HG03097 (cell line): ENCODE measurements around the gene NANOS3.
A peak's percentile ranks its signal among the peaks of the same experiment; 100 is the strongest.

Source experiments
- ATAC-seq: cut with Tn5 transposase; IDR thresholded peaks from one replicate; pipeline ENCODE4 v1.9.1; 2021; ENCODE audit not compliant: unreplicated experiment, low FRiP score

NANOS3 gene

DNA sequence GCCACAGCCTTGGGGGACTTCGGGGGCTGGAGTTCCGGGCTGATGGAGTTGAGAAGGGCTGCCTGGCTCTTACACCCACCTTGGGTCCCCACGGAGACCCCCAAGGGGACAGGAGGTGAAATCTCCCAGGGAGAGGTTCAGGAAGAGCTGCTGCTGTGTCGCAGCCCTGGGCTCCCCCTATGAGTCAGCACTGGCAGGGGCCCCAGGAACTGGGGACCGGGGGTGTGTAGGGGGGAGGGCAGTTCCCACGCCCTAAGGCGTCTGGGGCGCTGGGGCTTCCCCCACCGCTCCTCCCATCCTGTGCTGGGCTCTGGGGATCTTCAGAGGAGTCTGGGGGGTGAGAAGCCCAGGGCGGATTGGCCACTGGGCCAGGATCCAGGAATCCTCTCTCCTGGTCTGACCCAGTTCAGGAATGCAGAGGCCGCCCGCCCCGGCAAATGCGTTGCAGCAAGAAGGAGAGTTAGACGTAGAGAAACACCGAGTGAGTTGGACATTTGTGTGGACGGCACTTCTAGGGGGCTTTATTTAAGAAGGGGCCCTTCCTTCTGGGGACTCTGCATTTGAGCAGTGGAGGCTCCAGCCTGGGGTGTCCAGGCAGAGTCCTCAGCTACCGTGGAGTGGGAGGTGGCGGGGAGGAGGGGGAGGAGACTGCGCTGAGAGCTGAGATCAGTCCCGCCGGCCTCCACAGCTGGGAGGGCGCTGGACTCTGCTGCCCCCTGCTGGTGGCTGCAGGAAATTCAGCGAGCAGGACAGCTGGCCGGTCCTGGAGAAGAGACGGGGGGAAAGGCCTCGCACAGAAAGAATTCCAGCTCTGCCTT lies 15.0 kb upstream of the NANOS3 start:
- ATAC-seq = peak; percentile 63

DNA sequence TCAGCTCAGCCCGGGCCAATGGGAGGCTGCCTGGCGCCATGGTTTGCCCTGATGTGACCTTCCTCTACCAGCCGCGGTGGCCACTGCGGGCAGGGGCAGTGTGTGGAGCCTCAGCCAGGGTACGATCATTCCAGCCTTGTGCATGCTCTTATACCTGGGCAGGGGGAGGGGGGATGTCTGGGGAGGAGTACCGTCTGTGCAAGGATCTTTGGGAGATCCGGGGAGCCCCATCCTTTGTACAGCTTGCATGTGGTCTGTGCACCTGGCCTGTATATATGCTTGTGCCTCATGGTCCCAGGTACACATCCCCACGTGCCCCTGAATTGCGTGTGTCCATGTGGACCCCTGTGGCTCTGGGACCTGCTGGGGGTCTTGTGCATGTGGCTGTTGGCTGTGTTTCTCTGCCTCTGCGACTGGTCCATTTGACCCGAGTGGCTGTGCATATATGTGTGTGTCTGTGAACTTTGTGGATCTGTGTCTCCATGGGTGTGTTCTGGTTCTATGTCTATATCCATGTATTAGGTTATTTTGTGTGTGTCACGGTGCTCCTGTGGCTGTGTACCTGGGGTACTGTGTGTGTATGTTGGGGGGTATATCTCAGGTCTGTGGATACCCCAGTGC lies 12.8 kb upstream of the NANOS3 start:
- no peak for ATAC-seq

DNA sequence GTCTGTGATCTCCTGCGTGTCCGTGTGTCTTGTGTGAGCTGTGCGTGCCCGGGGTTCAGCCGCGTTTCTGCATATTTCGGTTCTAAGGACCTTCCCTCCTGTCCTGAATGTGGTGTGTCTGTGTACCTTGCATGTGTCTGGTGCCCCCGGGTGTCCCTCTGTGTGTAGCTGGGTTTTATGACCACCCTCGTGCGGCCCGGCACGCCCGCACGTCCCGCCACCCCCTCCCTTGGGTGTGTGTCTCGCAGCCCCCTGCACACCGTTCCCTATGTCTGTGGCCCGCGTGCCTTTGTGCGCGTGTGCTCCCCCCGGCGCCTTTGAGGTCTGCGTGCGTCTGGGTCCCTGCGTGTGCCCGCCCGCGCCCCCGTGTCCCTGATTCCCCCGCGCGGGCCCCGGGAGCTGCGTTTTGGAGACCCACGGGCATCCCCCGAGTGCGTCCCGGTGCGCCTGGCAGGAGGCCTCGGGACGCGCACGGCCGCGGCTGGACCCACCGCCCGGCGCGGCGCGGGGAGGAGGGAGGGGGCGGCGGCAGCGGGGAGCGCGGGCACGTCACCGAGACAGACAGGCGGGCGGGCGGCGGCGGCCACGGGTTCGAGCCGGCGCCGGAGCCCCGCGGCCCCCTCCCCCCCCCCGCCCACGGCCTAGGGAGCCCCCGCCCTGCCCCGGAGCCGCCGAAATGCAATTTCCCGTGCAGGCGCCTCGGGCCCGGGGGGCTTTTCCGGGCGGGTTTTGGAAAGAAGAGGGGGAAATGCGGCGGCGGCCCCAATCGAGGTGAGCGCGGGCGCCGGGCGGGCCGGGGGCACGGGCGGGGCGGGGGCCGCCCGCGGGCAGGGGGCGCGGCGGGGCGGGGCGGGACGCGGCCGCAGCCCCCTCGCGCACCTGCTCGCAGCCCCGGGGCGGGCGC lies 12.0 kb upstream of the NANOS3 start:
- ATAC-seq = no peak

DNA sequence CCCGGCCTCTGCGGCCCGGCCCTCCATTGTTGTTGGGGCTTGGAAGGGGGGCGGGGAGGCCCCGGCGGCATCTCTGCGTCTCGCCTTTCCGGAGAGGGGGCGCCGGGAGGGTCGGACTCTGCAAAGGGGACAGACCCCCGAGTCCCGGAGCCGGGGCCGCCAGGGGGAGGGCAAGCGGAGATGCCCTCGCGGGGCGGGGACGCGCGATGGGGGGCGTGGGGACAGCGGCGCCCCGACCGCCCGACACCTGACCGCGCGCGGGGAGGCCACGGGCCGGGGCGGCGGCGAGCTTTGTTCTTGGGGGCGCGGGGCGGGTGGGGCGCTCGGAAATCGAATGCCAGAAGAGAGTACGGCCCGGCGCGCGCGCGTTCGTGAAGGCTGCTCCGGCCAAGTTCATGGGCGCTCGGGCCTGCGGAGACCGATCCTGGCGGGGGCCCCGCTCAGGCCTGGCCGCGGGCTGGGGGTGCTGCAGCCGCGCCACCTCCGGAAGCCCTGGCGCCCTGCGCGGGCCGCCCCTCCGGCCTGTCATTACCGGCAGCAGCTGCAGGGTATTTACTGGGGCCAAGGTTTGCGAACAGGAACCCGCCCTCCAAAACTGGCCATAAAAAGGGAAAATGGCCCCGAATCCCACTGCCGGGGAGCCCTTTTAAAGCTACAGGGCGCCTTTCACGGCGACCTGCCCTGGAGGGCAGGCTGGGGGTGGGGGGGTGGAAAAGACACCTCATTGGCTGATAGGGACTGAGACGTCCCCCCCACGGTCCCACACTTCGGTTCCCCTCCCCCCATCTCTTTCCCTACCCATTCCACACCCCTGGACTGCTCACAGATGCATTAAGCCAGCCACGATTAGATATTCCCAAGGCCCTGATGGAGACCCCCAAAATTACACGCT lies 11.1 kb upstream of the NANOS3 start:
- no peak for ATAC-seq

DNA sequence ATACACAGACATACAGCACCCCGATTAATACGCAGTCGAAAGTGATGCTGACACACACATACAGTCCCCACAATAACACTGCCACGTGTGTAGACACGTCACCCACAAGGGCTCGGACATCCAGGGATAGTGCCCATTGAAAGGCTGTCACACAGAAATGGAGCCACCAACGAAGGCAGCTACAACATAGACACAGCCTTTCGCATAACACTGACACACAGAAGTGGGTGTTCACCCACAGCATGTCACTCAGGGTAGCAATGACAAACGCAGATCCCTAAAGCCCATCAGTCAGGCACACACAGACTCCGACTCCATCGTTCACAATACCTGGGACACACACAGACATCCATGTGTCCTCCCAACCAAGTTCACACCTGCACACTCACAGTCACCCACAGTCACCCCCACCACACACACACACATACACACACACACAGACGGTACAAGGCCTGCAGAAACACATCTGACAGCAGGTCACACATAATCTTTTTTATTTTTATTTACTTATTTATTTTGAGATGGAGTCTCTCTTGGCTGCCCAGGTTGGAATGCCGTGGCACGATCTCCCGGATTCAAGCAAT lies 10.4 kb upstream of the NANOS3 start:
- ATAC-seq = no peak

DNA sequence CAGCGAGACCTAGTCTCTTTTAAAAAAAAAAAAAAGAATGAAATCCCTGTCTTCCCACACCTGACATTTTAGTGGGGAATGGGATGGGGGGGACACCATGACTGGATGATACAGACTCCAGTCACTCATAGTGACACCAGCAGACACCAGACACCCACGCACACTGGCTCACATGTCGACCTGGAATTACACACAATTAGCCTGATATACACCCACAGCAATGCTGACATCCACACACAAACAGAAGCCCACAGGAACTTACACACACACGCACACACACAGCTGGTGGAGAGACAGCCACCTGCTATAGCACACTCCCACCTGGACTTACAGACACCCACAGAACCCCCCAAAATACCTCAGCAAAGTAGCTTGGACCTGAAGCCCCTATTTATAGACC lies 8.3 kb upstream of the NANOS3 start:
- ATAC-seq = no peak

DNA sequence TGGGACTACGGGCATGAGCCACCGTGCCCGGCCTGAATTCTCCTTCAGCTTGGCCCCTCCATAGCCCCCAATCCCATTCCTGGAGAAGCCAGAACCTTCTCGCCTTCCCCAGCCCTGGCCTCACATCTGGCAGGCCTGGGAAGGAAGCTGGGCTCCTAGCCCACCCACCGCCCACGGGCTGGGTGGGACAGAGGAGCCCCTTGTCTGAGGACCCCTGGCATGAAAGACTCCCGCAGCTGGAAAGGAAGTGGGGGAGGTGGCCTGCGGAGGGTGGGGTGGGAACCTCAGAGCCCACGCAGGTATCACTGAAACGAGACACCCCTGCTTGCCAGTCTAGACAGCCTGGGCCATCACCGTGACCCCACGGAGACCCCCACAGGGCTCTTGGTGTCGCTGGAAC lies 7.7 kb upstream of the NANOS3 start:
- ATAC-seq = no peak

DNA sequence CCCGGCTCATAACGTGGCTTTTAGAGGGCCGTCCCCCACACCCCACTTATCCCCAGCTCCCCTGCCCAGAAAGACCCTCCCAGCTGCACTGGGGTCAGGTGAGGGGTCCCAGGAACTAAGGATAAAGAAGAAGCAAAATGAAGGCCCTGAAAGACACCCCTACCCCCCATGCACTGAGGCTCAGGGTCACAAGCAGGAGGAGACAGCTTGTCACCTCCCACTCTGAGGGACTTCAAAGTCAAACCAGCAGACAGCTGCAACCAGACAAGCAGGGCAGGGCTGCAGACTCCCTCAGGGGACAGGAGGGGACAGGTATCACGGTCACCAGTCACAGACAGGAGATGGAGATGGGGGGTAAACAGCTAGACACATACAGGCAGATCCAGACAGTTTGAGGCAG lies 6.1 kb upstream of the NANOS3 start:
- no peak for ATAC-seq

DNA sequence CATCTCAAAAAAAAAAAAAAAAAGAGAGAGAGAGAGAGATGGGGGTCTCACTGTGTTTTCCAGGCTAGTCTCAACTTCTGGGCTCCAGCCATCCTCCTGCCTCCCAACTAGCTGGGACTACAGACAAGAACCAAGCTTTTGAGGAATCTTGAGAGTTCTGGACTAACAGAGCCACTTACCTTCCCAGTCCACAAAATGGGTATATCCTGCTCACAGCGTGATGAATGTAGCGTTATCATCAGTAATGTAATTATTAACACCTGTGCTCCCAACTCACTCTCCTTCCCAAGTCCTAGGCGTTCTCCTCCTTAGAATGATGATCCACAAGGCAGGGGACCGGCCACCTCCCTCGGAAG lies 4.6 kb upstream of the NANOS3 start:
- ATAC-seq = no peak

DNA sequence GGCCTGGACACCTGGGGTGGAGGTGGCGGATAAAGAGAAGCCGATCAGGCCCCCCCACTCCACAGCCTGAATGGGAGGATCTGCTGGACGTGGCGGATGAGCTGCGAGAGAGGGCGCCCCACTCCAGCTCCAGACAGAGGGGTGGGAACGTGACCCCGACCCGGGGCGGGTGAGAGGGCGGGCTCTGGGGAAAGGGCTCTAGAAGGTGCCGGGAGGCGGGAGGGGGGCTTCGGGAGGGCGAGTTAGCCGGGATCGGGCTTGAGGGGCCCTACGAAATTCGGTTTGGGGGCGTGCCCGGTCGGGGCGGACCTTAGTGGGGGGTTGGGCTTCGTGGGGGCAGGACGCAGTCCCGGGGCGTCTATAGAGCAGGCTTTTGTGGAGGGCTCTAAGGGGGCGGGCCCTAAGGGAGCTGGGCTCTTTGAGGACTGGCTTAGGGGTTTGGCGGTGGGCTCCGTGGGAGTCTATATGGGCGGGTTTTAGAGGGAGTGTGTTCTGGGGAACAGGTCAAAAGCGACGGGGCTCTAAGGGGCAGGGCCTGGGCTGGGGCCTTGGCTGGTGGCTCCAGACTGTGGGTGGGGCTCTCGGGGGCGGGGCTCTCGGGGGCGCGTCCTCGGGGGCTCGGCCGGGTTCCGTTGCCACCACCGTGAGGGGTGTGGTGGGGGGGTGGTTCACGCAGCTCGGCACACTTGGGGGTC lies 4.1 kb upstream of the NANOS3 start:
- no peak for ATAC-seq

DNA sequence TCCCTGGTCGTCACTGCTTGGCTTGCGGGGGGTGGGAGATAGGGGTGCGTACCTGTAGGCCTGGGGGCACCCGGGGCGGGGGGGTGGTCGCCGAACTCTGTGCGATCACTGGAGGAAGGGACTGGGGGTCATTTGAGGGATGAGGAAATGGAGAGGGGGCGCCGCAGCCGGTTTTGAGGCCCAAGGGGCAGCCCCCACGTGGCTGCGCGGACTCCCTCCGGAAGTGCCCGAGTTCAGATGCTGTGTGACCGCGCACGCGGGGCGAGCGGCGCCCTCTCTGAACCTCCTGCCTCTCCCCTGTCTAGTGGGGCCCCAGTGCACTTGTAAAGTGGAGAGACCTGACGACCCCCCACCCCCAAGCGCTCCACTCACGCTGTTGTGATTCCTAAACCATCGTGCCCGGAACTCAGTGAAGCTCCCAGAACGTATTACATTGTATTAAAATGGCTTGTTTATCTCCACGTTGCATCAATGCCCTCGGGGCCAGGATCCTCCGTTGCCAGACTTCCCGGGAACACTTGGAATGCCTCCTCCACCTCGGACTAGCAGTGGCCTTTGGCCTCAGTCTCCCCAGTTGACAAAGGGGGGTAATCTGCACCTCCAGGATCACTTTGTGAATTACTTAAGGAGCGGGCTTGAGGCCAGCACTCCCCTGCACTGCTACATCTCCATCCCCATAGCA lies 3.0 kb upstream of the NANOS3 start:
- no peak for ATAC-seq

DNA sequence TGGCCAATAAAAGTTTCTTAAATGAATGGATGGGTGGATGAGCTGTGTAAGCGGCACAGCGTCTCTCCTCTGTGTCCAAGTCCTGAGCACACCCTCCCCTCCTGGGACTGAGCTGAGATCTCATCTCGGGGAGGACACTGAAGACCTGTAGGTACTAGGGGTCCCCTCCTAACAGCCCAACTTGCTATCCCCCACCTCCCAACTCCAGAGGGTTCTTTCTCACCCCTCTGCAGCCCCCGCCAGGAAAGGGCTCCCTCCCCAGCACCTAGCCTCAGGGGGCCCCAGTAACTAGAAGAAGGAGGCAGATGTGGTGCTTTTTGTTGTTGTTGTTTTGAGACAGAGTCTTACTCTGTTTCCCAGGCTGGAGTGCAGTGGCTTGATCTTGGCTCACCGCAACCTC lies 1.1 kb upstream of the NANOS3 start:
- ATAC-seq = no peak

DNA sequence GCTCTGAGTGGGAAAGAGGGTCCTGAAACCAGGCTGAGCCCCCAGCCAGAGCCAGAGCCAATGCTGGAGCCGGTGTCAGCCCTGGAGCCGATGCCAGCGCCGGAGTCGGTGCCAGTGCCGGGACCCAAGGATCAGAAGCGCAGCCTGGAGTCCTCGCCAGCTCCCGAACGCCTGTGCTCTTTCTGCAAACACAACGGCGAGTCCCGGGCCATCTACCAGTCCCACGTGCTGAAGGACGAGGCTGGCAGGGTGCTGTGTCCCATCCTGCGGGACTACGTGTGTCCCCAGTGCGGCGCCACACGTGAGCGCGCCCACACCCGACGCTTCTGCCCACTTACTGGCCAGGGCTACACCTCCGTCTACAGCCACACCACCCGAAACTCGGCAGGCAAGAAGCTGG lies 369 bp downstream of the NANOS3 start:
- no peak for ATAC-seq

DNA sequence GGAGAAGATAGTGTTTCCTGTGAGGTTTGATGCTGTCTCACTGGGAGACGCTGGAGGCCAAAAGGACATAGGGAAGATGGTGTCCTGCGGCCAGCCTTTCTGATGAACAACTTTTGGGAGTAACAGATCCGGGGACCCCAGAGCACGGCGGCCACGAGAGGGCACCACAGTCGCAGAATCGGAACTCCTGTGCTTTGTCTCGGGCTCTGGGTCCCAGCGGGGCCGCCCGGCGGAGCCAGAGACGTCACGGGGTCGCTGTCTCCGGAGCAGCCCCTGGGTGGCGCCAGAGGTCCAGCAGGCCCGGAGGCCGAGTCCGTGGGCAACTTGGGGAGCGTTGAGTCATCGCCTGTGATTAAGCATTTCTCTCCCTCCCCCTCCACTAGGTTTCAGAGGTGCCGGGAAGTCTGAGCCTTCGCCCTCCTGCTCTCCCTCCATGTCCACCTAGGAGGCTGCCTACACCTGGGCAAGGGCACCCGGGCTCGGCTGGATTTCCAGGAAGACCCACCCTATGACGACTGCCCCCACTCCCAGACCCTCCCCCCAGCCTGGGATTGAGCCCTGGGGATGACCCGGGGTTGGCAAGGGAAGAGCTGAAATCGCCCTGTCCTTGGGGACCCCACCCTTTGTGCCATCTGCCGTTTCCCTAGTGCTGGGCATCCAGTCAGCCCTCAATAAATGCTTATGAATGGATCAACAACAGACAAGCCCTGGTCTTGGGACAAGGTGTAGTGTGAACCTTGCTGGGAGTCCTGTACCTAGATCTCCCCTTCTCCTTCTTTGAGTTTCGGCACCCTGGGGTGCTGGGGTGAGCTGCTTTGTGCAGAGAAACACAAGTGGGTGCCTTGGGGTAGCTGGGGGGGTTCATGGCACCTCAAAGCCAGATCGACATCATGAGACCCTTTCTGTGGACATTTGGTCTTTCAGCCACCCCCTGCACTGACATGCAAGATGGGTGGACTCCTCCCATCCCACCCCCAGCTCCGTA lies 3.4 kb downstream of the NANOS3 start:
- ATAC-seq = peak; percentile 91

DNA sequence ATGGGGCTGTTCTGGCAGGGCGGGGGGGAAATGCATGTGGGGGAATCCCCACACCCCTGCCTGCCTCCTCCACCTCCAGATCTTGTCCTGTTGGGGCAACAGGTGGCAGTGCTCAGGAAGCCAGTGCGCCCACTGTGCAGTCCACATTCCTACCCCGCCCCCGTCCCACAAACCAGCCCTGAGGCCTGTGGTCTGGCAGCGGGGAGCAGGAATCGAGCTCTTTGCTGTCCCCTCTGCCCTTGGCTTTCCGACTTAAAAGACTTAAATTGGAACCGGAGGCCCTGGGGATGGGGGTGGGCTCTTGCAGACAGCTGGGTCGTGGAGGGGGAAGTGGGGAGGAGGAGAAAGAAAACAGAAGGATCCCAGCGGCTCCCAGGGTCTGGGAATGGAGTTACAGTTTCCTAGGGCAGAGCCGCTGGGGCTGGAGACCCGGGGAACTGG lies 4.3 kb downstream of the NANOS3 start:
- ATAC-seq = no peak

DNA sequence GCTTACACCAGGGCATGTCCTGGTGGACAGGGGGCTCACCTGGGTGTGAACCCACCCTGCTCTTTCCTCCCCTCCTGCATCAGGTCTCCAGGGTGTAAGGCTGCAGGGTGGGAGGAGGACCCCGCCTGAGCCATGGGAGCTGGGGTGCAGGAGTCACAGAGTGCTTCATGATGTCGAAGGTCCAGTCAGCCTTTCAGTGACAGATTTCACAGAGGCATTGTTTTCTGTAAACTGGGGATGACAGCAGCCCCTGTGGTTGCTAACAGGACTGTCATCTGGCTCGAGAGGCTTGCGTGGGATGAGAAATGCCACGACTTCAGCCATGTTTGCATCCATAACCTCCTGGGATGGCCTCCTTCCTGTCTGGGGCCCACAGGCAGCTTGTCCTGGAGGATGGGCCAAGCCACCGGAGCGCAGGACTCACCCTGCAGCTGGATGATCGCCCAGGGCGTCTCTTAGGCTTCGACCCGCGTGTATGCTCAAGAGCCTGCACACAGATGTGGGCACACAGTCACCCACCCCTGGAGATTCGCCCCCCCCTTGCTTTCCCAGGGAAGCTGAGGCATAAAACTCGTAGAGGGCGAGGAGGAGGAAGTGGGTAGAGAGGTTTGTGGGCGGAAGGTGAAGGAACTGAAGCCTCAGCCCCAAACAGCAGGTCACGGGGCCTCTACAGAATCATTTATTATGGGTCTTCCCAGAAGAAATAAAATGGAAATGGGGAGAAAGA lies 4.9 kb downstream of the NANOS3 start:
- no peak for ATAC-seq

DNA sequence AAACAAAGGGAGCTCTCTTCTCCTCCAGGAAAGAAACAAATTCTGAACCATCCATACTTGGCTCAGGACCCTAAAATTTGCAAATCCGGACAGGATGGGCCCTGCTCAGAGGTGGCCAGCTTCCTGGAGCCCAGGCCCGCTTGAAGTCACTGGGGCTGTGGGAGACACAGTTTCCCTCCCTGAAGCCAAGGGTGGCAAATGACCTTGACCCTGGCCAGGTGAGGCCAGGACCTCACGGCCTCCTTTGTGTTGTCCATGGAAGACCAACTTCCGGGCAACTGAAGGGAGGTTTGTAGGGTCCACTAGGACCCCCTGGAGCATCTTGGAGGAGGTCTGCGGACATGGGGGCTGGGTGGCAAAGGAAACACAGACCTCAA lies 5.5 kb downstream of the NANOS3 start:
- ATAC-seq = no peak
